Brain pericyte (primary cell): ENCODE results near the gene PRRX1.

Source experiments
- DNase-seq: peaks from one replicate; pipeline ENCODE4 v3.0.0-alpha.2; 2012; ENCODE audit warnings: low read depth, low spot score

Gene PRRX1

DNA sequence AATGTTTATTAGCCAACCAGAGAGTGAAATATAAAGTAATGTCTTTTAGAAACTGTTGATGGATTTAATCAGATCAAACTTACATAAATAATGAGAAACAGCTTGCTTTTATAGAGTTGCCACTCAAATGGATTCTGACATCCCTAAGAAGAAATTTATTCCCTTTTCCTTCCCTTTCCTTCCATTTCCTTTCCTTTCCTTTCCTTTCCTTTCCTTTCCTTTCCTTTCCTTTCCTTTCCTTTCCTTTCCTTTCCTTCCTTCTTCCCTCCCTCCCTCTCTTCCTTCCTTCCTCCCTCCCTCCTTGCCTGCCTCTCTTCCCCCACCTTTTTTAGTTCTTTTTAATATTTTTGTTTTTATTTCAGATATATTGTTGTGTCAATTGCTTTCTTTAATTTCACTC, 27.3 kb downstream of the PRRX1 start:
- DNase-seq: no peak

- DNase-seq: no peak
Measured at GRCh38 chr1:170692866-170693575, 29.1 kb downstream of the PRRX1 start.

DNA sequence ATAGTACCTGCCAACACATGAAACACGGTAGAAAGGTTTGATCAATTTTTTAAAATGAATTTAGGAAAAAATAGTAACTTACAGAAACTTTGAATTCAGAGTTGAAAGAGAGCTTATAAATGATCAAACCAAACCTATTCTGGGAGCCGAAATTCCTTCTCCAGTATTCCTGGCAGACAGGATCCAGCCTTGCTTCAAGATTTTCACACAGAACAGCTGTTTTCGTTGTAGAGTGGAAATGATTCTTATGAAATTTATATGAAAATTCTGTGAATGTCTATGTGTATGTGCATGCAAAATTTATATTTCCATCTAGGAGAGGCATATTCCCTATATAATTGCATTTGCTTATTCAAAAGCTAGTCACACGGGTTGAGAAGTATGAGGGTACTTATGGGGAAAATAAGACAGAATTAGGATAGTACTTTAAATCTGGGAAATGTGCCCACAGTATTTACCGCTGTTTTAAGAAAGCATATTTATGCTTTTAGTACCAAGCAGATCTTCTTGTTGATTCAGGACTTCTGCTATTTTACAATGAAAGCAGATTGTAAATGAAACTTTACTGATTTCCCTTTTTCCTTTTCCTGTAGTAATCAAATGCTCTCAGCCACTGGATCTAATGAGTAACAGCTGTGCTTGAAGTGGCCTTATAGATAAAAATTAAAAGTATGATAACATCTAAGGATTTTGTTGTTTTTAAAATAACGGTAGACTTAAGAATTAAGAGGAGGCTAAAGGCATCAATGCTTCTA, 30.4 kb downstream of the PRRX1 start:
- no peak for DNase-seq

- DNase-seq: no peak
Measured at GRCh38 chr1:170695955-170696590, 32.1 kb downstream of the PRRX1 start.

DNA sequence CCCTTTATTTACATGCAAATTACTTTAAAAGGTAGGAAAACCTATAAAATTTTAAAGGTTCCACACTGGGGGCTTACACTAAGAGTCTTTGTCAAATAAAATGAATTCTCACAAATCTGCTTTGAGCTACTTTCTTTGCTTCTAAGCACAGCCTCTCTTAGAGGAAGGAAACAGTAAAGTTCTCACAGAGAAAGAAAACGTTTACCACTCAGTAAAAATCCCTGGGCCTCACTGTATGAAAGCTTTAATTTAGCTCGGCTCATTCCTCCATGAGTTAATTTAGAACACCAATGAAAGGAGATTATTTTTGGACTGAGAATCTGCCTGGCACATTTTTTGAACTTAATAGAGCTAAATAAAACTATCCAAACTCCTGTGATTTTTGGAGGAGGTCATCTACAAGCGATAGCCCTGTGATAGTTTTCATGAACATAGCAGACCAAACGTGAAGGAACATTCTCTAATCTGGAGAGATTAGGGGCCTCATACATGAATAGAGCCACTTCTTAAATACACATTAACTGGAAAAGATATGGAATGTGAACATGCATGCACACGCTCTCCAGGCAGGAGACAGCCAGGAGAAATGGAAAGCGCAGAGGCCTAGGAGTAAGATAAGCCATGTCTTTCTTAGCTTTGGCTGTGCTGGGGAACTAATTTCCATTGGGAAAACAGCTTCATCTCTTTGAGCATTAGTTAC, 32.8 kb downstream of the PRRX1 start:
- DNase-seq: no peak

GRCh38 chr1:170697316-170697715, 33.4 kb downstream of the PRRX1 start:
- no peak for DNase-seq

GRCh38 chr1:170698301-170699275, 34.7 kb downstream of the PRRX1 start:
- no peak for DNase-seq

- no peak for DNase-seq
Measured at GRCh38 chr1:170699696-170700095, 35.8 kb downstream of the PRRX1 start.

GRCh38 chr1:170700842-170701615, 37.1 kb downstream of the PRRX1 start:
- DNase-seq: no peak

DNA sequence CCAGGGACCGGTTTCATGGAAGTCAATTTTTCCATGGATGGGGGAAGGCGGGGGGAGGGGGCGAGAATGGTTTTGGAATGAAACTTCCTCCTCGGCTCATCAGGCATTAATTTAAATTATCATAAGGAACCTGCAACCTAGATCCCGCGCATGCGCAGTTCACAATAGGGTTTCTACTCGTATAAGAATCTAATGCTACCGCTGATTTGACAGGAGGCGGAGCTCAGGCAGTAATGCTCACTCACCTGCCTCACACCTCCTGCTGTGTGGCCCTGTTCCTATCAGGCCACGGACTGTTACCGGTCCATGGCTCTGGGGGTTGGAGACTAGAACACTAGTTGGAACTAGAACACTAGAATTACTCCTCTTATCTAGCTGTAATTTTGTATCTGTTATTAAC, 38.0 kb downstream of the PRRX1 start:
- no peak for DNase-seq

DNA sequence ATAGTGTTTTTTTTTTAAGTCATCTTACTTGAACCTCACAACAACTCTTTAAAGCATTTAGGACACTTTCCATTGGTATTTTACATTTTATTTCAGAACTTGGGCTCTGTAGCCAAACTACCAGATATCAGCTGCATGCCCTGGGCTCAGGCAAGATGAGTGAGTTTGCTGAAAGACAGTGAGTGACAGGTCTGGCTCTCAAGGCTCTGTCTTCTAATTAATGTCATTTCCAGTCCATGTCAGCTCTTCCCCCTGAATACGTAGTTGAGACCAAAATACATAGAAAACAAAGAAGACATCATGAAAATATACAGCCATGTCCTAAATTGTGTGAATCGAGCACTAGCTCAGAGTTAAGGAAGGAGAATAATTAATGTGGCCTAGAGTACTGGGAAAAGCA, 39.7 kb downstream of the PRRX1 start:
- no peak for DNase-seq

DNA sequence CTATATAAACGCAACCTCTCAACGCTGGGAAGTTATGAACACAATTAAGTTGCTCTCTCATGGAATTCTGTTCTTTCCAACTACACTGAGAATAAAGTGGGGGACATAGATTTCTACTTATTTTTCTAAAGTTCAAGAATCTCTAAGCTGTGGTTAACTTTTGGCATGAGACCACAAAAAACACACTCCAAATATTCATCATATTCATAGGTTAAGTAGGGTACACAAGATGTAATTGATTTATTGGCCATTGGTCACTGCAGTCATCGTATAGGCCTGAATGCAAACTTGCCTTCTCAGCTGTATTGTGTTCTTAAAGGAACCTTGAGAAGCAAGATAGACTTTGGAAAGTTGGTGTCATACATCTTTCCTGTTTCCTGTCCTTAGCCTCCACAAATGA, 40.3 kb downstream of the PRRX1 start:
- no peak for DNase-seq

DNA sequence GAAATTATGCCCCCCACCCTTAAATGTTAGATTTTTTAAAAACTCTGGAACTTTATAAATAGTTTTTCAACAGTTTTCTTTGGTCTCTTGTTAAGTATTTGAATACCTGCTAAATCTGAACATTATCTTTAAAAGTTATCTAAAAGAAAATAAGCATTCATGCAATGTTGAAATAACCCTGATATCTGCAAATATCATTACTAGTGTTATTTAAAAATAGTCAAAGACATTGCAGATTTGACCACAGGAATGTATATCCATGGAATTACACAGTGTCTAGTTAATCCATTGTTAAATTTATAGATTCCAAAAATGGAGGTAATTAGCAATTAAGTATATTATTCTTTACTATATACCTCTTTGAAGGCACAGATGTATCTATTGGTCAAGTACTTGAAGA, 42.0 kb downstream of the PRRX1 start:
- DNase-seq: no peak

DNA sequence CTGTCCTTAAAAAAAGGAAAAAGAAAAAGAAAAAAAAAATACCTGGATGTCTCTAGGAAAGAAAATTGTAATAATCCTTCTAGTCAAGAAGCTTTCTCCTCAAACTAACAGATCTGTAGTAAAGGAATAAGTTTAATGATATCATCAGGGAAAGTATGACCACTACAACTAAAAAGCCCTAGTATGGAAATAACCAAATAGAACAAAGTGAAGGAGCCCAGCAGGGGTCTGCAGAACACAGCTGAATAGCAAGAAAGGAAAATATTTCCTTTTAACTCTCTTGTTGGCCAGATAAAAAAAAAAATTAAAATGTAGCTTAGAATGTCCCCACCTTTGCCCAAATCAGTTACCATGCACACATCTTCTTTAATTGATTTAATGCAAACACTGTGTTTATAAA, 43.2 kb downstream of the PRRX1 start:
- no peak for DNase-seq

DNA sequence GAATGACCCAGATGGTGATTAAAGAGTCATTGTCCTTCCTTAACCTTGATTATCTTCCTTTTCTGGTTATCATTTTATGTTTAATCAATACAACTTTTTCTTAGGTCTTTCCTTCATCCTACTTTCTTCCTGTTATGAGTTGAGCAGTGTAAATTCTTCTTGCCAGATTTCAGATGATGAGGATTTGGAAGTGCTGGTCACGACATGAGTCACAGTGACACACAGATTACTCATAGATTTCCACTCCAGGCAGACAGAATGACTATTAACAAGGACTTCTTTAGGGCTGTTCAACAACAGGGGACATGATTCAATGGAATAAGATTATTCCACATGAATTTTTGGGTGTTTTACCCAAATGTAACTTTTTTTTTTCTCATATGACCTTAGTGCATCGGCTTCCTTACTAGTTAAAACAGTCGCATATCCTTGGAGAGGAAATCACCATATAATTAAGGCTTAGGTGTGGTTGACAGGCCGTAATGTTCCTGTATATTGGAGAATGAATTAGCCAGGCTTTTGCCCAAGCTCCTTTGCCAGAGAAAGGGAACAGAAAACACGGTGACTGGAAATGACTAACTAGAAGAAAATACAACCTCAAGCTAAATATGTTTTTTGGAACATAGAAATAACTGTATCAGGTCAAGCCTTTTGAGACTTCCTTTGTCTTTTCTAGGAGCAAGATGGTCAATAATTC, 44.2 kb downstream of the PRRX1 start:
- no peak for DNase-seq

- DNase-seq: no peak
Measured at GRCh38 chr1:170711682-170712081, 47.8 kb downstream of the PRRX1 start.

DNA sequence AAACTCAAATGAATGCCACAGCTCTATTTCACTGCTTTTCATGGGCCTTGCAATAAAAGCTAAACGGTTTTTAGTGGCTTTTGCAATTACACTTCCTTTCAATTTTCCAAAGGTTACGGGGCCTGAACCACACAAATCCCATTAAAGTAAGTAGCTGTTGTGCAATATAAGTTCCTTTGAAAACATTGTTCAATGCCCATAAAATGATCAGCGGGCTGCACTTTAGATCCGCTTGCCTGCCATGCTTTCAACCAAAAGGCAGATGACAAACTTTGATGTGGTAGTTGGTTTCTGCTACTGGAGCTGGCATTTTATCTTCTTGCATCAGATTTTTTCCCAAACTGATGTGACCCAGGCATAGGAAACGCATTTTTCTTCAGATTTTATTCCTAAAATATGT, 50.2 kb downstream of the PRRX1 start:
- DNase-seq: no peak

DNA sequence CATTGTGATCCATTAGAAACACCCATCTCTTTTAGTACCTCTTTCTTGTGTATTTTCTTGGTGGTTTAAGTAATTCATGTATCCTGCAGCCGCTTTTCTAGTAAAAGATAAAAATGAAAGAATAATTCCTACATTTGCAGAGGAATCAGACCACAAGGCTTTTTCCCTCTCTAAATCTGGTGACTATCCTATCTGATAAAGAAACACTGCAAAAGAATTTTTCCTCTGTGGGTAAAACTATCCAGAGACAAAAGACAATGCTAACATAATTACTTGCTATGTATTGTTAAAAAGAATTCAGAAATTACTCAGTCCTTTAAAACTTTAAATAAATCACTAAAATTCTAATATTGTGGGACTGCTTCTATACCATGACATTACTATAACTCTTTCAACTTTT, 51.0 kb downstream of the PRRX1 start:
- DNase-seq: no peak

GRCh38 chr1:170716835-170717429, 53.0 kb downstream of the PRRX1 start:
- no peak for DNase-seq
